GM19463 (cell line): ENCODE data around the gene SLC25A33.
"Not testable (repeated sequence)": the region's sequence is repeated elsewhere in the genome, so short reads cannot be mapped to it uniquely, and the experiment has no call there.

ENCODE experiments used
- ATAC-seq: cut with Tn5 transposase; IDR thresholded peaks from one replicate; pipeline ENCODE4 v1.9.1; 2021; ENCODE audit warnings: mild to moderate bottlenecking, moderate library complexity; ENCODE audit not compliant: unreplicated experiment

Gene SLC25A33

DNA sequence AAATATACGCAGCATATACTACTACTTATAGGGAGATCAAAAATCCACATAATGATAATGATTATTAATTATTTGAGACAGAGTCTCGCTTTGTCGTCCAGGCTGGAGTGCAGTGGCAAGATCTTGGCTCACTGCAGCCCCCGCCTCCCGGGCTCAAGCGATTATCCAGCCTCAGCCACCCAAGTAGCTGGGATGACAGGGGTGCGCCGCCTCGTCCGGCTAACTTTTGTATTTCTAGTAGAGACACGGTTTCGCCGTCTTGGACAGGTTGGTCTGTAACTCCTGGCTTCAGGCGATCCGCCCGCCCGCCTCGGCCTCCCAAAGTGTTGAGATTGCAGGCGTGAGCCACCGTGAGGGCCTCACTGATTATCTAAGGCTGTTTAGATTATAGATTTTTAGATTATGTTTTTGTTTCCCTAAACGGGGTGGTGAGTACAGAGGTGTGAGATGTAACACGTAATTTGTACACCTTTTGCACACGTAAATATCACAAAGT lies 548 bp upstream of the SLC25A33 start:
- ATAC-seq: no peak

DNA sequence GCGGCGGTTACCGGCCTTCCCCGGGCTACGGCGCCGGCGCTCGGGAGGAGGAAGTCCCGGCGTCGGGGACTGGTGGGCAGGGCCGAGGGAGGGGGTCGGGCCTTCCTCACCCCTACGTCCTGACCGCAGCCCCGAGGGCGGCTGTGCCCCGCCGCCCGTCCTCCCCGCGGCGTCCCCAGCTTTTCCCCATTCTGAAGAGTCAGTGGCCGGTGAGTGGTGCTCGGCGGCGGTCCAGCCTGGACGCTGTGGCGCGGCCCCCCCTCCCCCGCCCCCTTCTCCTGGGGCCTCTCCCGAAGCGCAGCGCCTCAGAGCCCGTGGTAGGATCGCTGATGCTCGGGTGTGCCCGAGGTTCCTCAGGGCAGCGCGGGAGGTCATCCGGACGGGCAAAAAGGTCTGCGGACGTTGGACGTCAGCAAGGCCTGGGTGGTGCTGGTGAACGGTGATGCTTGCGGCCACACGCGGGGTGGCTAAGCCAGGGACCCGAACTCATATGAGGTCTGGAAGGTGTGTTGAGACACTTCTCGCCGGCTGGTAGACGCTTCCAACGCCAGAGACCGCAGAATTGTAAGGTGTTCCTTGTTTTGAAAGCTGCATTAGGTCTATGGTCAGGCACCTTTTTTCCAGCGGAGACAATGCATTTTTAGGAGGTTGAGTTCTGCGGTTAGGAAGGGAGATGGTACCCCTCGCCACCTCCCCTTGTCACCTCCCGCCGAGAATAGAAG lies 725 bp downstream of the SLC25A33 start:
- peak; percentile 33 for ATAC-seq

DNA sequence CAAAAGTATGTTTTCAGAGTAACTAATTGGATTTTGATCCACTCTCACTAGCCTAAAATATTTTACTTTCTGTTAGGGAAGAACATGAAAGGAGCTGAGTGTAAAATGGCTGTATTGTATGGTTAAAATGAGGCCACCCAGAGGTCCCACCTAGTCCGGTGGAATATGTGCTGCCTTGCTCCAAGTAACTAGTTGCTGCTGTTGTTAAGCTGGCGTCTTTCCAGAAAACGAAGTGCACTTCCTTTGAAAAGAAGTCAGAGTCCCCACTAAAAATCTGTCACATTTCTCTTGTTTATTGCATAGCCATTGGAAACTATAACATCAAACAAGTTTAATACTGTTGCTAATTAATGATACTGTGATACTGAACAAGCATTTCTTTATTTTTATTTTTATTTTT lies 3.2 kb downstream of the SLC25A33 start:
- no peak for ATAC-seq

DNA sequence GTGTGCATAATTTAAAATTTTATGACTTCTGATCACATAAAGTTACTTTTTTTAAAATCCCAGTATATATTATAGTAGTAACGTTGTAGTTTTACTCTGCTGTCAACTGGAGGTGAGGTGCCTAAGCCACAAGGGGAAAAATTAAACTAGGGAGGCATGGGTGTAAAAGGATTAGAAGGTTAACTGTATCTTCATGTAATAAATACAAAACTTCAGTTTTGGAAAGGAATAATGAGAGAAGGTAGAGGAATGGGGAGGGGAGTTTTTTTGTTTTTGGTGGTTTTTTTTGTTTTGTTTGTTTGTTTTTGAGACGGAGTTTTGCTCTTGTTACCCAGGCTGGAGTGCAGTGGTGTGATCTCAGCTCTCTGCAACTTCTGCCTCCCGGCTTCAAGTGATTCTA lies 5.7 kb downstream of the SLC25A33 start:
- ATAC-seq: no peak

DNA sequence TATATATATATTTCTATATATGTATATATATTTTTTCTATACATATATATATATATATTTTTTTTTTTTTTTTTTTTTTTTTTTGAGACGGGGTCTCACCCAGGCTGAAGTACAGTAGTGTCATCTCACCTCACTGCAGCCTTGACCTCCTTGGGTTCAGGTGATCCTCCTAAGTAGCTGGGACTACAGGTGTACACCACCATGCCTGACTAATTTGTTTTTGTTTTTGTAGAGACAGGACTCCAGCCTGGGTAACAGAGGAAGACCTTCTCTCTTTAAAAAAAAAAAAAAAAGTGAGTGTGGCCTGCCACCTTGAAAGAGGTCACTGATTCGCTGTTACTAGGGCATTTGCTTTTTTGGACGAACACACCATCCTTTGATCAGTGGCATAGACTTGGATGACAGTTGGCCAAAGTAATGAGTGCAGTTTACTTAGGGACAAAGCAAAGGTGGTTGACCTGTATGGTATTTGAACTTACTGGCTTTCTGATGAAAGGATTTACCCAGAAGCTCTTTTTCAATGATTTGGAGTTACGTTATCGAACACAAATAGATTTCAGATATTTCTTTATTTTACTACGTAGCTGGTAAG lies 10.8 kb downstream of the SLC25A33 start:
- no peak for ATAC-seq

- ATAC-seq: no peak
Observed at GRCh38 chr1:9551984-9552383, 12.7 kb downstream of the SLC25A33 start.

DNA sequence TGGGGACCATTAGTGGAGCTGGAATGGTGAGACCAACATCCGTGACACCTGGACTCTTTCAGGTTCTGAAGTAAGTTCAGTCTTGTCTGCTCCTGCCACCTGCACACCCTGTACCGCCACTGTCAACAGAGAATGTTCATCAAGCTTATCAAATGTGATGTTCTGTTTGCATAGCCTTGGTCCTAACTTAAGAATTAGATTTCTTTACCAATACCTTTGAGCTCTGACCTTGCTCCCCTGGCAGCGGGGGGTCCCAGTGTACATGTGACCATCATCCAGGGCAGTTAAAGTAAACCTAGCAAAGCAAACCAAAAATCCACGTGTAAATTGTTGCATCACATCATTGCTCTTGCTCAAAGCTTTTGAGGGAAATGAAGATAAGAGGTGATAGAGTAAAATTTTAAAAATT lies 14.5 kb downstream of the SLC25A33 start:
- no peak for ATAC-seq

GRCh38 chr1:9555942-9556341 lies 16.7 kb downstream of the SLC25A33 start:
- ATAC-seq: no peak

DNA sequence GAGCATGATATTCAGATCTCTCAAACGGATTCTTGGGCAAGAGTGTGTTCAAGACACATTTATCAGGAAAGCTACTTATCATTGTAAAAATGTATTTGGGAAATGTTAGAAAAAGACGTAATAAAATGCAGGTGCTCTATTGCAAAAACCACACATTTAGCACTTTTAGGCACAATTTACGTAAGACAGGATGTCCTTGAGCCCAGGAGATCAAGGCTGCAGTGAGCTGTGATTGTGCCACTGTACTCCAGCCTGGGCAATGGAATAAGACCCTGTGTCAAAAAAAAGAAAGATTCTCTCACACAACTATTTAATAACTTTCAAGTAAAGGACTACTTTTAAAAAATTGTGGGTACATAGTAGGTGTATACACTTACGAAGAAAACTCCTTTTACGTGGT lies 18.4 kb downstream of the SLC25A33 start:
- no peak for ATAC-seq

GRCh38 chr1:9558271-9558945 lies 19.1 kb downstream of the SLC25A33 start:
- no peak for ATAC-seq

DNA sequence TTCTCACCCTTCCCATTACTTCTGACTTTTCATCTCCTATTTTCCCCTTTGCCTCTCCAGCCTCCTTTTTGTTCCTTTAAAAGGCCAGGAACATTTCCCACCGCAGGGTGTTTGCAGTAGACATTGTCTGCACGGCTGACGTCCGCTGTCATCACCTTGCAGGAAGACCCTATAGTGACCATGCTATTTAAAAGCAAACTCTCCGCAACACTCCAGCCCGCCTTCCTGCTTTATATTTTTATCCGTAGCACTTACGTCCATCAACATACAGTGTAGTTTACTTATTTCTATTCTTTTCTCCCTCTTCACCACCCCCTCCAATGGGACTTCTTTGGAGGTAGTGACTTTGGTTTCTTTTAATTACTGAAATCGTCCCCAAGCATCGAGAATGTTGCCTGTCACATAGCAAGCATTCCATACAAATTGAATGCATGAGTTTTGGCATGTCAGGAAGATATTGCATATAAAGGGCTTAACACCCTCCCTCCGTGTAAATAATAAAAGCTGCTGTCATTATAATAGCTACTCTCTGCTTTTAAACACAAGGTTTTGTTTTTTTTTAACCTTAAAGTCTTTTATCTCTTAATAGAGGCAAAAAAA lies 19.8 kb downstream of the SLC25A33 start:
- no peak for ATAC-seq

GRCh38 chr1:9559673-9560072 lies 20.4 kb downstream of the SLC25A33 start:
- ATAC-seq: no peak

GRCh38 chr1:9560090-9560489 lies 20.8 kb downstream of the SLC25A33 start:
- not testable (repeated sequence) for ATAC-seq

DNA sequence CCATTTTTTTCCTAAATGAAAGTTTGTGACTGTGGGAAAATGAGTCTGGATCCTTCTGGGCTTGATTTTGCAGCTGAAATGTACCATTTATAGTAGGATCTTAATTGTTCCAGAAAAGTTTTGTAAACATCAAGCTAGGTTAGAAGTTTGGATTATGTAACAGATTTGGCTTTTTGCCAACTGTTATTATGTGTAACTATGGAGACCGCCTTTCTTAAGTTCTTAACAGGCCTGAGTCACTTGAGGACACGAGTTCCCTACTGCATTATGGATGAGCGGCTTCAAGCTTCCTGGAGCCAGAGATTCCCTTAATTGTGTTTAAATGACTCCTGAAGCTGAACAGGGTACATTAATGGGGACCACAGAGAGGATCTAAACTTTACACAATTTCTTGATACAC lies 22.2 kb downstream of the SLC25A33 start:
- ATAC-seq: no peak

DNA sequence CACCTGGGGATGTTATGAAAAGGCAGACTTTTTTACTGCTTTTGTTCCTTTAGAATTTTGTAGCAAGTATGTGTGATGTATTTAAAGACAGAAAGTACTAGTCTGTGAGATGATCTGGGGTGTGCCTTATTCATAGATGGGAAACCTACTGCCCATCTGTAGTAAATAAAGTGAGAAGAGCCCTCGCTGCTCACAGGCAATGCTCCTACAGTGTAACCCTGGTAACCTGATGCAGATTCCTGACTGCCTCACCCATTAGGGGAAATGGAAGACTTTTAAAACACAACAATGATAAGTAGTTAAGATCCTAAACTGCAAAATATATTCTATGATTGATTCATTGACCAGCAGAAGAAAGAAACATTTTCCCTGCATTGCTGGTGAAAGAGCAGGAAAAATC lies 30.0 kb downstream of the SLC25A33 start:
- no peak for ATAC-seq

DNA sequence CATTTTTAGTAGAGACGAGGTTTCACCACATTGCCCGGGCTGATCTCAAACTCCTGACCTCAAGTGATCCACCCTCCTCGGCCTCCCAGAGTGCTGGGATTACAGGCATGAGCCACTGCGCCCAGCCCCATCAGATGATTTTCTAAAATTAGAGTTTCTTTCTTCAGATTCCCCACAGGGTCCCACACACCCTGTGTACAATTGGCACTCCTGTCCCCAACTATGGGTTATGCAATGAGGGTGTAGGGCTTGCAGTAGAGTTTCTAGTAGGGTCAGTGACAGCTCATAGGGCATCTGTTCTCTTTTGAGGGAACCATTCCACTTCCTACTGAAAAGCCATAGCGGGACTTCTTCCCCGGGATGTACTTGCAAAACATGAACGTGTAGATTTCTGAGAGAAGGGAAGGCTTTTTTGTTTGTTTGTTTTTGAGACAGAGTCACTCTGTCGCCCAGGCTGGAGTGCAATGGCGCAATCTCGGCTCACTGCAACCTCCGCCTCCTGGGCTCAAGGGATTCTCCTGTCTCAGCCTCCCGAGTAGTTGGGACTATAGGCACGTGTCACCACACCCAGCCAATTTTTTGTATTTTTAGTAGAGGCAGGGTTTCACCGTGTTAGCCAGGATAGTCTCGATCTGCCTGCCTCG lies 31.7 kb downstream of the SLC25A33 start:
- not testable (repeated sequence) for ATAC-seq

DNA sequence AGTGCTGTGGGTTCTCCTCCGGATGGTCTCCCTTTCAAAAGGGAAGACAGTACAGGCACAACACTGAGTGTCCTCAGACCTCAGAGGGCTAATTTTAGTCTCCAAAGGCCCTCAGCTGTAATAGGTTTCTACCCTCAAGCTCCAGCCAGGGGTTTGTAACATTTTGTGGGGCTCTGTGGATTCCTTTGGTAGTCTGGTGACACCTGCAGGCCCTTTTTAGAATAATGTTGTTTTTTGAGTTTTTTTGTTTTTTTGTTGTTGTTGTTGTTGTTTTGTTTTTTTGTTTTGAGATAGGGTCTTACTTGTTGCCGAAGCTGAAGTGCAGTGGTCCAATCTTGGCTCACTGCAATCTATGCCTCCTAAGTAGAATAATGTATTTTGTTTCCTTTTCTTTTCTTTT lies 34.5 kb downstream of the SLC25A33 start:
- ATAC-seq: no peak

DNA sequence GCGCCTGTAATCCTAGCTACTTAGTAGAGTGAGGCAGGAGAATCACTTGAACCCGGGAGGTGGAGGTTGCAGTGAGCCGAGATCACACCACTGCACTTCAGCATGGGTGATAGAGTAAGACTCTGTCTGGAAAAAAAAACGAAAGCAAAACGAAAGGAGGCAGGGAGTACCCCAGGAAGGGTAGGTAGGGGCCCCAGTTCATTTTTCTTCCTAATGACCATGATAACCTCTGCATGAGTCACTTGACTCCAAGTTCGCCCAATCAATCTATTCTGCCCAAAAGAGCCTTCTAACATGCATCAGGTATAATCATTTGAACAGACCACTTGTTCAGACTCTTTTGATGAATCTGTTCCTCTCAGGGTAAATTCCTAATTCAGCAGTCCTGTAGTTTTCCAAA lies 36.2 kb downstream of the SLC25A33 start:
- no peak for ATAC-seq

DNA sequence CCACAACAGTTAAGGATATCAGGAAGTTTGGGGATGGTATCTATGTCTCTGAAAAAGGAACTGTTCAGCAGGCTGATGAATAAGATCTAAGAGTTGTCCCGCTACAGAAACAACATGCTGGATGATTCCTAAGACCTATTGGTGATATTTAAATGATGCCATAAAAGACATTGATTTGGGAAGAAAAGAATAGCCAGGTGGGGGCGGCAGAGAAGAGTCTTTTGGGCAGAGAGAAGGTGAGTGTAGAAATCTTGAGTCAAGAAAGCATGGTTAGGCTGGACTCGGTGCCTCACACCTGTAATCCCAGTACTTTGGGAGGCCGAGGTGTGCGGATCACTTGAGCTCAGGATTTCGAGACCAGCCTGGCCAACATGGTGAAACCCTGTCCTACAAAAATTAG lies 37.6 kb downstream of the SLC25A33 start:
- no peak for ATAC-seq

DNA sequence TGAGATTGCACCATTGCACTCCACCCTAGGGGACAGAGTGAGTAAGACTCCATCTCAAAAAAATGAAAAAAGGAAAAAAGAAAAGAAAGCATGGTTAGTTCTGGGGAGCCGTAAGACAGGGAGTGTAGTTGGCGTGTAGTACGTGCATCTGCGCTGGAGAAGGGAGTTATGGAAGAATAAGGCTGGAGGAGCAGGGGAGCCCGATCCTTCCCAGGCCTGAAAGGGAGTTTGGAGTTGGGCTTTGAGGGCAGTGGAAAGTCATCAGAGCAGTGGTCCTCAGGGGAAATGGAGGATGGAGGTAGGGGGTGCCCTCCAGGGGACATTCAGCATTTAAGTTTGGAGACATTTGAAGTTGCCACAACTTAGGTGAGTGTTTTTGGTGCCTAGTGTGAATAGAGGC lies 38.2 kb downstream of the SLC25A33 start:
- no peak for ATAC-seq

- no peak for ATAC-seq
Observed at GRCh38 chr1:9580942-9581341, 41.7 kb downstream of the SLC25A33 start.
